ENCODE measurements around the gene TAF5. TPM values are rescaled to one million over a fixed set of nuclear protein-coding genes. Genes with fewer than 3 reads are reported as not detected.
"Not testable (repeated sequence)": the region's sequence is repeated elsewhere in the genome, so short reads cannot be mapped to it uniquely, and the experiment has no call there.

The TAF5 gene
- total RNA-seq, 2 donors from 2014 or later, result 8.7 to 13.4 TPM

- Mint-ChIP-seq H3K27me3 (no peaks in the 10 kb centered on the region), H3K9me3 (no peaks in the 10 kb centered on the region), H3K4me3 (no peak overlapping the region), H3K4me1 (peaks cover 10% of the 10 kb centered on the region), H3K36me3 (ENCODE audit: low read depth) (peaks cover 68% of the 10 kb centered on the region), H3K27ac (no peak overlapping the region)
- ATAC-seq (replicated peaks), result no peak
Observed at GRCh38 chr10:103374263-103374662, 6.5 kb downstream of the TAF5 start.

GRCh38 chr10:103382769-103383168 is 15.0 kb downstream of the TAF5 start:
- Mint-ChIP-seq H3K36me3 (ENCODE audit: low read depth) (peaks cover 97% of the 10 kb centered on the region), H3K9me3 (no peaks in the 10 kb centered on the region), H3K27me3 (no peaks in the 10 kb centered on the region), H3K4me1 (no peaks in the 10 kb centered on the region), H3K4me3 (no peak overlapping the region), H3K27ac (no peak overlapping the region)
- no peak for ATAC-seq (replicated peaks)

- Mint-ChIP-seq H3K27ac (no peak overlapping the region), H3K36me3 (ENCODE audit: low read depth) (peaks cover 99% of the 10 kb centered on the region), H3K9me3 (no peaks in the 10 kb centered on the region), H3K4me3 (peak overlapping the region; percentile 100), H3K4me1 (peaks cover 31% of the 10 kb centered on the region), H3K27me3 (no peaks in the 10 kb centered on the region)
- ATAC-seq (replicated peaks), result no peak
Observed at GRCh38 chr10:103394180-103394579, 26.4 kb downstream of the TAF5 start.

GRCh38 chr10:103395754-103396066 is 27.9 kb downstream of the TAF5 start:
- peaks cover 31% of the 10 kb centered on the region for H3K4me1 Mint-ChIP-seq
- H3K36me3 Mint-ChIP-seq (ENCODE audit: low read depth), result peaks cover 100% of the 10 kb centered on the region
- H3K27ac Mint-ChIP-seq, result peak overlapping the region; percentile 99
- no peaks in the 10 kb centered on the region for H3K9me3 Mint-ChIP-seq
- peak overlapping the region; percentile 100 for H3K4me3 Mint-ChIP-seq
- no peaks in the 10 kb centered on the region for H3K27me3 Mint-ChIP-seq
- no peak for ATAC-seq (replicated peaks)

- ATAC-seq (replicated peaks), result peak; percentile 100
- peaks cover 100% of the 10 kb centered on the region for H3K36me3 Mint-ChIP-seq (ENCODE audit: low read depth)
- H3K9me3 Mint-ChIP-seq, result no peaks in the 10 kb centered on the region
- peak within 1 kb of the TSS; percentile 100 for H3K4me3 Mint-ChIP-seq
- peaks cover 31% of the 10 kb centered on the region for H3K4me1 Mint-ChIP-seq
- H3K27me3 Mint-ChIP-seq, result no peaks in the 10 kb centered on the region
- H3K27ac Mint-ChIP-seq, result peak within 1 kb of the TSS; percentile 99
Observed at GRCh38 chr10:103396067-103396788, 28.5 kb downstream of the TAF5 start, which contains the start of the genes ATP5MK and PDCD11. Gene ATP5MK (minus strand): TSS chr10:103396475. CDS start chr10:103392457, 4,018 bp downstream. Gene PDCD11 (plus strand): TSS chr10:103396626. CDS start chr10:103398427, 1,801 bp downstream.

GRCh38 chr10:103396789-103397087 is 29.0 kb downstream of the TAF5 start:
- peaks cover 100% of the 10 kb centered on the region for H3K36me3 Mint-ChIP-seq (ENCODE audit: low read depth)
- H3K4me1 Mint-ChIP-seq, result peaks cover 31% of the 10 kb centered on the region
- H3K4me3 Mint-ChIP-seq, result peak overlapping the region; percentile 100
- ATAC-seq (replicated peaks), result no peak
- no peaks in the 10 kb centered on the region for H3K9me3 Mint-ChIP-seq
- H3K27ac Mint-ChIP-seq, result peak overlapping the region; percentile 99
- H3K27me3 Mint-ChIP-seq, result no peaks in the 10 kb centered on the region

GRCh38 chr10:103397191-103397825 is 29.5 kb downstream of the TAF5 start:
- Mint-ChIP-seq H3K4me3 (peak overlapping the region; percentile 100), H3K4me1 (peaks cover 31% of the 10 kb centered on the region), H3K9me3 (no peaks in the 10 kb centered on the region), H3K36me3 (ENCODE audit: low read depth) (peaks cover 100% of the 10 kb centered on the region), H3K27ac (peak overlapping the region; percentile 99), H3K27me3 (no peaks in the 10 kb centered on the region)
- no peak for ATAC-seq (replicated peaks)

- H3K4me3 Mint-ChIP-seq, result no peak overlapping the region
- H3K27ac Mint-ChIP-seq, result no peak overlapping the region
- H3K36me3 Mint-ChIP-seq (ENCODE audit: low read depth), result peaks cover 95% of the 10 kb centered on the region
- H3K9me3 Mint-ChIP-seq, result no peaks in the 10 kb centered on the region
- H3K4me1 Mint-ChIP-seq, result no peaks in the 10 kb centered on the region
- ATAC-seq (replicated peaks), result no peak
- no peaks in the 10 kb centered on the region for H3K27me3 Mint-ChIP-seq
Observed at GRCh38 chr10:103413564-103413963, 45.8 kb downstream of the TAF5 start.

GRCh38 chr10:103415581-103415980 is 47.8 kb downstream of the TAF5 start:
- ATAC-seq (replicated peaks), result no peak
- H3K4me1 Mint-ChIP-seq, result no peaks in the 10 kb centered on the region
- peaks cover 95% of the 10 kb centered on the region for H3K36me3 Mint-ChIP-seq (ENCODE audit: low read depth)
- no peaks in the 10 kb centered on the region for H3K9me3 Mint-ChIP-seq
- H3K4me3 Mint-ChIP-seq, result no peak overlapping the region
- no peaks in the 10 kb centered on the region for H3K27me3 Mint-ChIP-seq
- no peak overlapping the region for H3K27ac Mint-ChIP-seq

GRCh38 chr10:103416436-103417147 is 48.8 kb downstream of the TAF5 start:
- H3K4me1 Mint-ChIP-seq, result no peaks in the 10 kb centered on the region
- no peaks in the 10 kb centered on the region for H3K27me3 Mint-ChIP-seq
- no peaks in the 10 kb centered on the region for H3K9me3 Mint-ChIP-seq
- H3K4me3 Mint-ChIP-seq, result no peak overlapping the region
- peak; percentile 52 for ATAC-seq (replicated peaks)
- H3K27ac Mint-ChIP-seq, result no peak overlapping the region
- H3K36me3 Mint-ChIP-seq (ENCODE audit: low read depth), result peaks cover 99% of the 10 kb centered on the region

- not testable (repeated sequence) for H3K4me3 Mint-ChIP-seq; ATAC-seq (replicated peaks); H3K9me3 Mint-ChIP-seq; H3K27ac Mint-ChIP-seq; H3K27me3 Mint-ChIP-seq; H3K4me1 Mint-ChIP-seq
- peaks cover 97% of the 10 kb centered on the region for H3K36me3 Mint-ChIP-seq (ENCODE audit: low read depth)
Observed at GRCh38 chr10:103417148-103417469, 49.3 kb downstream of the TAF5 start.

- Mint-ChIP-seq H3K9me3 (no peaks in the 10 kb centered on the region), H3K4me1 (no peaks in the 10 kb centered on the region), H3K27ac (peak overlapping the region; percentile 52), H3K36me3 (ENCODE audit: low read depth) (peaks cover 97% of the 10 kb centered on the region), H3K4me3 (no peak overlapping the region), H3K27me3 (no peaks in the 10 kb centered on the region)
- ATAC-seq (replicated peaks), result no peak
Observed at GRCh38 chr10:103417601-103418000, 49.8 kb downstream of the TAF5 start.

GRCh38 chr10:103419101-103419500 is 51.3 kb downstream of the TAF5 start:
- no peak overlapping the region for H3K27ac Mint-ChIP-seq

GRCh38 chr10:103423748-103424147 is 56.0 kb downstream of the TAF5 start:
- Mint-ChIP-seq H3K4me3 (no peak overlapping the region), H3K27ac (no peak overlapping the region), H3K36me3 (ENCODE audit: low read depth) (peaks cover 97% of the 10 kb centered on the region), H3K4me1 (peaks cover 6% of the 10 kb centered on the region), H3K9me3 (no peaks in the 10 kb centered on the region), H3K27me3 (no peaks in the 10 kb centered on the region)
- ATAC-seq (replicated peaks), result no peak

More at GRCh38 chr10:103419101-103419500, 51.3 kb downstream of the TAF5 start:
- no peaks in the 10 kb centered on the region for H3K27me3 Mint-ChIP-seq
- no peaks in the 10 kb centered on the region for H3K4me1 Mint-ChIP-seq
- H3K9me3 Mint-ChIP-seq, result no peaks in the 10 kb centered on the region
- no peak overlapping the region for H3K4me3 Mint-ChIP-seq
- H3K36me3 Mint-ChIP-seq (ENCODE audit: low read depth), result peaks cover 97% of the 10 kb centered on the region
- no peak for ATAC-seq (replicated peaks)

- ATAC-seq (replicated peaks), result no peak
- Mint-ChIP-seq H3K27me3 (no peaks in the 10 kb centered on the region), H3K9me3 (no peaks in the 10 kb centered on the region), H3K4me3 (no peak overlapping the region), H3K27ac (no peak overlapping the region), H3K36me3 (ENCODE audit: low read depth) (peaks cover 100% of the 10 kb centered on the region), H3K4me1 (peaks cover 10% of the 10 kb centered on the region)
Observed at GRCh38 chr10:103427866-103428265, 60.1 kb downstream of the TAF5 start.
